K562 (cell line): Measurements from ENCODE around the gene MYO6. TPM values are rescaled to one million over a fixed set of nuclear protein-coding genes. Genes with fewer than 3 reads are reported as not detected.

Experiments
- ATAC-seq: fragments of 200-7000 bp; cut with Tn5 transposase; 3 replicates; pipeline ENCODE4 v1.9.1; 2020; ENCODE audit warnings: moderate library complexity
- BruUV-seq: library from RNA; stranded (reverse); fragments of 400-500 nt; replicated peaks from 2 replicates; lab custom pipeline; 2021; lab: Mats Ljungman, UMichigan
- CTCF ChIA-PET: fragments of 300-600 bp; formaldehyde crosslinking; extraction: SDS; loops from one replicate; lab custom pipeline; 2021; ENCODE audit warnings: low intra/inter-chr PET ratio; lab: Yijun Ruan, JAX
- POLR2A ChIA-PET: fragments of 300-600, 350-650 bp; sonication (Branson Sonifier 250); formaldehyde crosslinking; extraction: SDS; loops from one replicate; lab custom pipeline; 2021; ENCODE audit warnings: antibody characterized with exemption, inconsistent platforms; lab: Yijun Ruan, JAX
- DNase-seq, 4 experiments: peaks; one replicate each; pipeline versions ENCODE4 v3.0.0 to v3.0.0-alpha.2; 2011 to 2018; ENCODE audit warnings: low spot score in 3 of 4, mixed read lengths in 3 of 4; ENCODE audit errors: extremely low read depth in 1 of 4
- FAIRE-seq: peaks from 2 replicates; lab custom pipeline; 2011; peaks lifted over from hg19 to GRCh38; lab: Jason Lieb, UNC
- H2AFZ ChIP-seq: 2 replicates; pipeline ENCODE4 v1.6.0; 2011; ENCODE audit warnings: low read depth, low read length, control low read depth, inconsistent platforms
- H3K27ac ChIP-seq: fragments of 200-600 bp; 3 replicates; pipeline ENCODE4 v1.8.0; 2011; ENCODE audit warnings: low read depth, mild to moderate bottlenecking, control low read depth, inconsistent platforms, low read length, moderate library complexity, mixed read lengths; ENCODE audit errors: extremely low read depth
- H3K27me3 ChIP-seq, 2 experiments: fragments of 300-600 bp in 1 of 2; 2 replicates in 1 of 2; 3 replicates in 1 of 2; pipeline versions ENCODE4 v1.6.0 to v1.8.0; 2011; ENCODE audit warnings: inconsistent platforms in 2 of 2, low read length in 2 of 2, mild to moderate bottlenecking in 1 of 2, mixed read lengths in 1 of 2, moderate library complexity in 1 of 2; ENCODE audit not compliant: control insufficient read depth in 2 of 2, insufficient read depth in 2 of 2
- H3K36me3 ChIP-seq: fragments of 300-600 bp; 3 replicates; pipeline ENCODE4 v1.8.0; 2011; ENCODE audit warnings: mild to moderate bottlenecking, low read length, inconsistent platforms; ENCODE audit not compliant: control insufficient read depth, insufficient read depth
- H3K4me1 ChIP-seq, 2 experiments: fragments of 200-600 bp in 1 of 2; replicated peaks in 1 of 2; 2 replicates in 1 of 2; 3 replicates in 1 of 2; pipeline versions ENCODE4 v1.5.1 to v1.8.0; 2011; ENCODE audit warnings: inconsistent platforms in 2 of 2, low read length in 2 of 2, mild to moderate bottlenecking in 1 of 2, mixed read lengths in 1 of 2, moderate library complexity in 1 of 2; ENCODE audit not compliant: control insufficient read depth in 2 of 2, insufficient read depth in 2 of 2
- H3K4me2 ChIP-seq: 2 replicates; pipeline ENCODE4 v1.6.1; 2011; ENCODE audit warnings: low read length, control low read depth, inconsistent platforms, mixed read lengths; ENCODE audit not compliant: insufficient read depth
- H3K4me3 ChIP-seq: fragments of 200-600 bp; sonication (generic), shearing (Covaris generic); 2 replicates; pipeline ENCODE4 v1.5.1; 2016; ENCODE audit warnings: control low read depth, inconsistent platforms
- H3K79me2 ChIP-seq: fragments of 200-600 bp; 3 replicates; pipeline ENCODE4 v1.8.0; 2011; ENCODE audit warnings: low read length, inconsistent platforms; ENCODE audit not compliant: control insufficient read depth, insufficient read depth
- H3K9ac ChIP-seq, 2 experiments: 2 replicates each; pipeline versions ENCODE4 v1.6.0 to v1.6.1; 2011; ENCODE audit warnings: low read depth in 2 of 2, low read length in 2 of 2, control low read depth in 1 of 2, inconsistent platforms in 1 of 2, mild to moderate bottlenecking in 1 of 2, mixed read lengths in 1 of 2; ENCODE audit not compliant: insufficient read depth in 1 of 2
- H3K9me1 ChIP-seq: one replicate; pipeline ENCODE4 v1.6.0; 2011; ENCODE audit warnings: inconsistent platforms, mild to moderate bottlenecking, low read length, moderate library complexity; ENCODE audit not compliant: control insufficient read depth, insufficient read depth
- H3K9me3 ChIP-seq: replicated peaks from 2 replicates; pipeline ENCODE4 v1.5.1; 2011; ENCODE audit warnings: low read depth, low read length, inconsistent platforms; ENCODE audit not compliant: control insufficient read depth, insufficient read depth
- H4K20me1 ChIP-seq: replicated peaks from 2 replicates; pipeline ENCODE4 v1.6.1; 2011; ENCODE audit warnings: low read length, inconsistent platforms, mixed read lengths; ENCODE audit not compliant: control insufficient read depth, insufficient read depth
- CLOCK ChIP-seq: fragments of 250-450 bp; sonication (Bioruptor Pico); IDR thresholded peaks from 2 replicates; pipeline ENCODE4 v1.4.0; 2020; ENCODE audit warnings: mild to moderate bottlenecking, moderate library complexity, borderline replicate concordance
- CREBBP ChIP-seq: IDR thresholded peaks from one replicate; pipeline ENCODE4 v1.6.1; 2012; ENCODE audit warnings: low read depth, mild to moderate bottlenecking, control low read depth, inconsistent platforms, low read length
- NCOA4 ChIP-seq: fragments of 450-650 bp; IDR thresholded peaks from 2 replicates; pipeline ENCODE4 v1.6.1; 2018; ENCODE audit warnings: mild to moderate bottlenecking; ENCODE audit not compliant: partially characterized antibody
- NEUROD1 ChIP-seq: fragments of 150-350 bp; IDR thresholded peaks from 2 replicates; pipeline ENCODE4 v1.6.1; 2014; ENCODE audit warnings: borderline replicate concordance, low read length, low read depth; ENCODE audit not compliant: partially characterized antibody
- NFE2 ChIP-seq: IDR thresholded peaks from 2 replicates; pipeline ENCODE4 v1.6.1; 2014; ENCODE audit warnings: antibody characterized with exemption, low read depth
- PCBP1 ChIP-seq: fragments of 200-400 bp; formaldehyde crosslinking; IDR thresholded peaks from 2 replicates; pipeline ENCODE4 v1.6.1; 2018; ENCODE audit warnings: mild to moderate bottlenecking, low read depth, low read length; ENCODE audit not compliant: poor library complexity, severe bottlenecking
- POLR2AphosphoS5 ChIP-seq: IDR thresholded peaks from 2 replicates; pipeline ENCODE4 v1.6.1; 2011; ENCODE audit warnings: mild to moderate bottlenecking, low read depth, low read length, moderate library complexity; ENCODE audit not compliant: control insufficient read depth, insufficient read depth
- SRSF1 ChIP-seq: fragments of 200-400 bp; formaldehyde crosslinking; IDR thresholded peaks from 2 replicates; pipeline ENCODE4 v1.6.1; 2017; ENCODE audit warnings: mild to moderate bottlenecking, low read depth, low read length, moderate library complexity
- XRCC4 ChIP-seq: IDR thresholded peaks from one replicate; pipeline ENCODE4 v1.6.1; 2011; ENCODE audit not compliant: insufficient read depth, insufficient read length; ENCODE audit errors: extremely low read depth
- ZC3H4 ChIP-seq: sonication (generic); formaldehyde crosslinking; IDR thresholded peaks from 2 replicates; pipeline ENCODE4 v1.9.0; 2021; ENCODE audit warnings: missing genetic modification reagents, borderline replicate concordance
- ZFPM2 ChIP-seq: fragments of 250-450 bp; sonication (Bioruptor Pico); IDR thresholded peaks from 2 replicates; pipeline ENCODE4 v1.5.1; 2022; ENCODE audit warnings: mild to moderate bottlenecking
- ZKSCAN8 ChIP-seq: fragments of 200-800 bp; sonication (Bioruptor generic); IDR thresholded peaks from 2 replicates; pipeline ENCODE4 v1.6.1; 2016; ENCODE audit warnings: missing genetic modification characterization, missing compliant biosample characterization
- ZNF347 ChIP-seq: fragments of 450-650 bp; formaldehyde crosslinking; IDR thresholded peaks from 2 replicates; pipeline ENCODE4 v1.4.0; 2020; ENCODE audit warnings: low read depth, mild to moderate bottlenecking, moderate library complexity
- ZNF644 ChIP-seq: fragments of 200-800 bp; sonication (Bioruptor generic); IDR thresholded peaks from 2 replicates; pipeline ENCODE4 v1.6.1; 2016; ENCODE audit warnings: low read depth, missing genetic modification characterization, missing compliant biosample characterization
- WGBS: fragments of 100-300 bp; shearing (Covaris generic); methylation state at CpG from one replicate; pipeline ENCODE4 v1.1.6; 2016; ENCODE audit warnings: low coverage, mixed read lengths; ENCODE audit not compliant: insufficient coverage; ENCODE audit errors: missing lambda C conversion rate; 5-methylcytosine and 5-hydroxymethylcytosine counted together
- in situ Hi-C: fragments of 300-500 bp; cut with MboI; formaldehyde crosslinking; loops from 4 replicates; pipeline ENCODE4 v1.15.0; 2018; ENCODE audit warnings: inconsistent platforms, mixed read lengths
- intact Hi-C: fragments of 100-400 bp; cut with micrococcal nuclease; formaldehyde crosslinking; loops from 2 replicates; pipeline ENCODE4 v1.14.2; 2022
- polyA plus RNA-seq, 8 experiments: library from polyadenylated mRNA; depleted of rRNA in 4 of 8; stranded (reverse) in 5 of 8; unstranded in 3 of 8; fragments of >200 nt; fragmentation: Nextera tagmentation in 2 of 8; fragmentation: Illumina TruSeq in 1 of 8; extraction: Ambion mirVana in 2 of 8; extraction: Trizol in 1 of 8; gene quantifications; 2 replicates each; pipeline versions ENCODE4 v1.2.1 to v1.2.3, GENCODE V29; 2011 to 2014; ENCODE audit warnings: inconsistent platforms in 1 of 8, missing spikeins in 1 of 8
- total RNA-seq, 7 experiments: library from RNA; depleted of rRNA in 6 of 7; stranded (reverse); fragments of >200 nt in 6 of 7; fragmentation: Illumina TruSeq in 2 of 7; extraction: Trizol in 2 of 7; gene quantifications; 2 replicates each; pipeline versions ENCODE4 v1.2.1 to v1.2.3, GENCODE V29; 2011 to 2021; ENCODE audit warnings: low replicate concordance in 1 of 7
- TF ChIP-seq, protein P1 (sequence below): fragments of 450-650 bp; IDR thresholded peaks from 2 replicates; pipeline ENCODE4 v1.6.1; 2017; ENCODE audit warnings: antibody characterized with exemption, mild to moderate bottlenecking
- TF ChIP-seq, protein P2 (sequence below): fragments of 450-650 bp; formaldehyde crosslinking; IDR thresholded peaks from 2 replicates; pipeline ENCODE4 v1.4.0; 2022; ENCODE audit warnings: mild to moderate bottlenecking, moderate library complexity

Gene MYO6
- total and polyA plus RNA-seq, 9 of the 15 experiments (the other 6 are each of a cell fraction or from before 2014, with no cell fraction given): 1.3 to 5.5 (median 2.7) TPM

DNA sequence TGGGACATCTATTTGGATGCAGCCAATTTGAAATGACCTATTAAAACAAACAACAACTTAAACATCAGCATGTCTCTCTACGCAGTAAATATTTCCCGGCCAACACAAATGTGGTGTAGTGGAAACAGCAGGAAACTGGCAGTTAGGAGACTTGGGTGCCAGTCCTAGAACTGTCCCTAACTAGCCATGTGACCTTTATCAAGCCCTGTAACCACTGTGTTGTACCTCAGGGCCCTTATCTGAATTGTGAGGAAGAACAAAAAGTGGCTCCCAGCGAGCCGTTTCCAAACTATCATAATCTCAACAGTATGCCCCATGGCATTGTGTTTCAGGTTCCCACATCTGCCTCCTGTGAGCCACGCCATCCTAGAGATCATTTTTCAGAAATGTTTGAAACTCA is 198.9 kb downstream of the MYO6 start:
- H2AFZ ChIP-seq: no peak overlapping the region
- H3K9me3 ChIP-seq: no peaks in the 10 kb centered on the region
- BruUV-seq: no TSS peak
- H3K4me1 ChIP-seq: no peaks in the 10 kb centered on the region
- H4K20me1 ChIP-seq: no peaks in the 10 kb centered on the region
- no peak for ATAC-seq
- no peak for DNase-seq
- H3K4me2 ChIP-seq: no peak overlapping the region
- no peak overlapping the region for H3K27ac ChIP-seq
- FAIRE-seq: no peak
- no peaks in the 10 kb centered on the region; the same call in 2 of the 3 replicates for H3K36me3 ChIP-seq
- no peaks in the 10 kb centered on the region for H3K9me1 ChIP-seq
- no peak overlapping the region for H3K9ac ChIP-seq
- no peaks in the 10 kb centered on the region for H3K27me3 ChIP-seq
- POLR2A ChIA-PET: no interaction called here
- intact Hi-C loops (no loop called here), in situ Hi-C loops (loop anchor here (25.0 kb wide), 1 partner anchor 1514 kb away; the partner anchor contains the start of gene HTR1B)
- CTCF ChIA-PET: no interaction called here
- H3K4me3 ChIP-seq: no peak overlapping the region
- H3K79me2 ChIP-seq: no peaks in the 10 kb centered on the region
- under 1% methylated on average over 5 of the region's 5 CpGs for WGBS
- TF ChIP-seq, protein P1, sequence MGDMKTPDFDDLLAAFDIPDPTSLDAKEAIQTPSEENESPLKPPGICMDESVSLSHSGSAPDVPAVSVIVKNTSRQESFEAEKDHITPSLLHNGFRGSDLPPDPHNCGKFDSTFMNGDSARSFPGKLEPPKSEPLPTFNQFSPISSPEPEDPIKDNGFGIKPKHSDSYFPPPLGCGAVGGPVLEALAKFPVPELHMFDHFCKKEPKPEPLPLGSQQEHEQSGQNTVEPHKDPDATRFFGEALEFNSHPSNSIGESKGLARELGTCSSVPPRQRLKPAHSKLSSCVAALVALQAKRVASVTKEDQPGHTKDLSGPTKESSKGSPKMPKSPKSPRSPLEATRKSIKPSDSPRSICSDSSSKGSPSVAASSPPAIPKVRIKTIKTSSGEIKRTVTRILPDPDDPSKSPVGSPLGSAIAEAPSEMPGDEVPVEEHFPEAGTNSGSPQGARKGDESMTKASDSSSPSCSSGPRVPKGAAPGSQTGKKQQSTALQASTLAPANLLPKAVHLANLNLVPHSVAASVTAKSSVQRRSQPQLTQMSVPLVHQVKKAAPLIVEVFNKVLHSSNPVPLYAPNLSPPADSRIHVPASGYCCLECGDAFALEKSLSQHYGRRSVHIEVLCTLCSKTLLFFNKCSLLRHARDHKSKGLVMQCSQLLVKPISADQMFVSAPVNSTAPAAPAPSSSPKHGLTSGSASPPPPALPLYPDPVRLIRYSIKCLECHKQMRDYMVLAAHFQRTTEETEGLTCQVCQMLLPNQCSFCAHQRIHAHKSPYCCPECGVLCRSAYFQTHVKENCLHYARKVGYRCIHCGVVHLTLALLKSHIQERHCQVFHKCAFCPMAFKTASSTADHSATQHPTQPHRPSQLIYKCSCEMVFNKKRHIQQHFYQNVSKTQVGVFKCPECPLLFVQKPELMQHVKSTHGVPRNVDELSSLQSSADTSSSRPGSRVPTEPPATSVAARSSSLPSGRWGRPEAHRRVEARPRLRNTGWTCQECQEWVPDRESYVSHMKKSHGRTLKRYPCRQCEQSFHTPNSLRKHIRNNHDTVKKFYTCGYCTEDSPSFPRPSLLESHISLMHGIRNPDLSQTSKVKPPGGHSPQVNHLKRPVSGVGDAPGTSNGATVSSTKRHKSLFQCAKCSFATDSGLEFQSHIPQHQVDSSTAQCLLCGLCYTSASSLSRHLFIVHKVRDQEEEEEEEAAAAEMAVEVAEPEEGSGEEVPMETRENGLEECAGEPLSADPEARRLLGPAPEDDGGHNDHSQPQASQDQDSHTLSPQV: no peak
- no peak for TF ChIP-seq ZC3H4
- no peak for TF ChIP-seq NEUROD1
- TF ChIP-seq CLOCK (CRISPR knock-in tag): no peak
- TF ChIP-seq ZFPM2 (CRISPR knock-in tag): no peak
- no peak for TF ChIP-seq ZNF644
- no peak for TF ChIP-seq CREBBP
- TF ChIP-seq, protein P2, sequence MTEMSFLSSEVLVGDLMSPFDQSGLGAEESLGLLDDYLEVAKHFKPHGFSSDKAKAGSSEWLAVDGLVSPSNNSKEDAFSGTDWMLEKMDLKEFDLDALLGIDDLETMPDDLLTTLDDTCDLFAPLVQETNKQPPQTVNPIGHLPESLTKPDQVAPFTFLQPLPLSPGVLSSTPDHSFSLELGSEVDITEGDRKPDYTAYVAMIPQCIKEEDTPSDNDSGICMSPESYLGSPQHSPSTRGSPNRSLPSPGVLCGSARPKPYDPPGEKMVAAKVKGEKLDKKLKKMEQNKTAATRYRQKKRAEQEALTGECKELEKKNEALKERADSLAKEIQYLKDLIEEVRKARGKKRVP (CRISPR knock-in tag): no peak
- no peak for TF ChIP-seq POLR2AphosphoS5
- no peak for TF ChIP-seq ZKSCAN8 (CRISPR knock-in tag)
- no peak for TF ChIP-seq NCOA4
- TF ChIP-seq ZNF347: no peak
- no peak for TF ChIP-seq PCBP1
- TF ChIP-seq XRCC4: no peak
- TF ChIP-seq SRSF1: no peak
- TF ChIP-seq NFE2: no peak
